OCI-LY1 (cell line): ENCODE measurements around the gene CBARP.
A peak's percentile ranks its signal among the peaks of the same experiment; 100 is the strongest.

Experiments
- H2AFZ ChIP-seq: fragments of 200-600 bp; sonication (generic), shearing (Covaris generic); 2 replicates; pipeline ENCODE4 v1.6.0; 2014; ENCODE audit warnings: antibody characterized with exemption, mild to moderate bottlenecking, low read length
- H3F3A ChIP-seq: fragments of 200-600 bp; sonication (generic), shearing (Covaris generic); 2 replicates; pipeline ENCODE4 v1.6.0; 2014; ENCODE audit warnings: mild to moderate bottlenecking, antibody characterized with exemption, low read length, moderate library complexity; ENCODE audit not compliant: insufficient read depth
- H3K27ac ChIP-seq: fragments of 200-600 bp; sonication (generic); 2 replicates; pipeline ENCODE4 v1.5.1; 2014; ENCODE audit warnings: low read length, mixed run types, mild to moderate bottlenecking, low read depth; ENCODE audit not compliant: poor library complexity, severe bottlenecking
- H3K27me3 ChIP-seq: fragments of 200-600 bp; sonication (generic); 2 replicates; pipeline ENCODE4 v1.6.0; 2014; ENCODE audit warnings: antibody characterized with exemption, mild to moderate bottlenecking, low read length, moderate library complexity; ENCODE audit not compliant: insufficient read depth
- H3K36me3 ChIP-seq: fragments of 200-600 bp; sonication (generic); 2 replicates; pipeline ENCODE4 v1.6.1; 2014; ENCODE audit warnings: mild to moderate bottlenecking, antibody characterized with exemption, low read length, moderate library complexity, mixed read lengths; ENCODE audit not compliant: insufficient read depth
- H3K4me1 ChIP-seq: fragments of 200-600 bp; sonication (generic); 2 replicates; pipeline ENCODE4 v1.5.1; 2014; ENCODE audit warnings: mild to moderate bottlenecking, low read length, moderate library complexity; ENCODE audit not compliant: insufficient read depth, severe bottlenecking
- H3K4me2 ChIP-seq: fragments of 200-600 bp; sonication (generic), shearing (Covaris generic); 2 replicates; pipeline ENCODE4 v1.6.1; 2014; ENCODE audit warnings: low read length
- H3K4me3 ChIP-seq: fragments of 200-600 bp; sonication (generic); 2 replicates; pipeline ENCODE4 v1.5.1; 2014; ENCODE audit warnings: low read length, low read depth, mild to moderate bottlenecking, mixed read lengths; ENCODE audit not compliant: poor library complexity, severe bottlenecking
- H3K79me2 ChIP-seq: fragments of 200-600 bp; shearing (Covaris generic); 2 replicates; pipeline ENCODE4 v1.6.1; 2016; ENCODE audit warnings: mixed run types, low read length, mixed read lengths; ENCODE audit not compliant: insufficient read depth
- H3K9ac ChIP-seq: fragments of 200-600 bp; sonication (generic), shearing (Covaris generic); 2 replicates; pipeline ENCODE4 v1.6.1; 2014; ENCODE audit warnings: mild to moderate bottlenecking, low read length, mixed read lengths
- H3K9me2 ChIP-seq: fragments of 200-600 bp; sonication (generic), shearing (Covaris generic); 2 replicates; pipeline ENCODE4 v1.6.1; 2014; ENCODE audit warnings: low read depth, mild to moderate bottlenecking, low read length, mixed read lengths
- H3K9me3 ChIP-seq: fragments of 200-600 bp; shearing (Covaris generic); 2 replicates; pipeline ENCODE4 v1.6.1; 2014; ENCODE audit warnings: low read length, mixed read lengths
- H4K20me1 ChIP-seq: fragments of 200-600 bp; sonication (generic), shearing (Covaris generic); 2 replicates; pipeline ENCODE4 v1.6.0; 2016; ENCODE audit warnings: mild to moderate bottlenecking, low read length; ENCODE audit not compliant: insufficient read depth
- EZH2 ChIP-seq: fragments of 200-600 bp; sonication (generic), shearing (Covaris generic); IDR thresholded peaks from 2 replicates; pipeline ENCODE4 v1.8.0; 2017; ENCODE audit warnings: borderline replicate concordance, mixed run types, mild to moderate bottlenecking, antibody characterized with exemption, low read length, moderate library complexity, mixed read lengths
- TF ChIP-seq, protein P1 (sequence below): fragments of 200-600 bp; sonication (generic), shearing (Covaris generic); IDR thresholded peaks from 2 replicates; pipeline ENCODE4 v1.5.1; 2017; ENCODE audit warnings: mild to moderate bottlenecking, antibody characterized with exemption, low read length, moderate library complexity, mixed read lengths

Gene CBARP

DNA sequence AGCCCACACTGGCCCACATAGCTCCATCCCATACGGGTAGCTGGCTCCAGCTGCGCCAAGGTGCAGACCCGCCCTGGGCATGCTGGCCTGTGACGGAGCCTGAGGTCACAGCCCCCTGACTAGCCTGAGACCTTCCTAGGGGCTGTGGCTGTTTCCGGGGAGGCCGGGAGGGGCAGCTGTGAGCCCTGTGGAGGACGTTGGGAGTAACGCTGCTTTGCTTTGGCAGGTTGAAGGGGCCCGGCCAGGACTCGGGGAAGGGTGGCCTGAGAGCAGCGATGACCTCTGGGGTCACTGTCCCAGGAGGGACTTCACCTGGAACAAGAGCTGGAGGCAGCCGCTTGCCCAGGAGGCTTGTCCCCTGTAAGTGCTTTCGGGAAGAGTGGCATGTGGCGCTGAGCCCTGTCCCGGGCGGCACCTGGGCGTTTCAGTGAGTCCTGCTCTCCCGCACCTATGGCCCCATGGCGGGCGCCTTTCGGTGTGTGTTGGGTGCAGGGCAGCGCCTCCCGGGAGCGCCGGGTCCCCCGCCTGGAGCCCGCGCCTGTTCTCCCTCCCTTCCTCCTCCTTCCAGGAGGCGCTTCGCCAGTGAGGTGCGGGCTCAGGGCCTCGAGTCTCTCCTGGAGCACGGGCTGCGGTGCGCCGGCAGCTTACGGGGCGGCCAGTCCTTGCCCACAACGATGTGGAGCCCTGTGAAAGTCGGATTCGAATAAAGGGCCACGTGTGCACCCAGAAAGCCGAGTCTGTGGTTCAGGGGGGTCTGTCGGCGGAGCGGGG lies 36.5 kb upstream of the CBARP start:
- H3K4me1 ChIP-seq, result peaks cover 60% of the 10 kb centered on the region
- TF ChIP-seq, protein P1, sequence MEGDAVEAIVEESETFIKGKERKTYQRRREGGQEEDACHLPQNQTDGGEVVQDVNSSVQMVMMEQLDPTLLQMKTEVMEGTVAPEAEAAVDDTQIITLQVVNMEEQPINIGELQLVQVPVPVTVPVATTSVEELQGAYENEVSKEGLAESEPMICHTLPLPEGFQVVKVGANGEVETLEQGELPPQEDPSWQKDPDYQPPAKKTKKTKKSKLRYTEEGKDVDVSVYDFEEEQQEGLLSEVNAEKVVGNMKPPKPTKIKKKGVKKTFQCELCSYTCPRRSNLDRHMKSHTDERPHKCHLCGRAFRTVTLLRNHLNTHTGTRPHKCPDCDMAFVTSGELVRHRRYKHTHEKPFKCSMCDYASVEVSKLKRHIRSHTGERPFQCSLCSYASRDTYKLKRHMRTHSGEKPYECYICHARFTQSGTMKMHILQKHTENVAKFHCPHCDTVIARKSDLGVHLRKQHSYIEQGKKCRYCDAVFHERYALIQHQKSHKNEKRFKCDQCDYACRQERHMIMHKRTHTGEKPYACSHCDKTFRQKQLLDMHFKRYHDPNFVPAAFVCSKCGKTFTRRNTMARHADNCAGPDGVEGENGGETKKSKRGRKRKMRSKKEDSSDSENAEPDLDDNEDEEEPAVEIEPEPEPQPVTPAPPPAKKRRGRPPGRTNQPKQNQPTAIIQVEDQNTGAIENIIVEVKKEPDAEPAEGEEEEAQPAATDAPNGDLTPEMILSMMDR, result no peak
- TF ChIP-seq EZH2, result no peak
- H3K79me2 ChIP-seq, result peaks cover 16% of the 10 kb centered on the region
- peak overlapping the region; percentile 84 for H3K4me3 ChIP-seq
- H3K4me2 ChIP-seq, result peak overlapping the region; percentile 62
- peak overlapping the region; percentile 22 for H3K27ac ChIP-seq
- H3F3A ChIP-seq, result peaks cover 16% of the 10 kb centered on the region
- no peaks in the 10 kb centered on the region for H3K9me2 ChIP-seq
- peaks cover 80% of the 10 kb centered on the region for H3K36me3 ChIP-seq
- H3K9ac ChIP-seq, result peak overlapping the region; percentile 75; the same call in 1 of the 2 replicates
- no peaks in the 10 kb centered on the region for H4K20me1 ChIP-seq
- no peak overlapping the region for H2AFZ ChIP-seq
- H3K9me3 ChIP-seq, result no peaks in the 10 kb centered on the region
- no peaks in the 10 kb centered on the region for H3K27me3 ChIP-seq

DNA sequence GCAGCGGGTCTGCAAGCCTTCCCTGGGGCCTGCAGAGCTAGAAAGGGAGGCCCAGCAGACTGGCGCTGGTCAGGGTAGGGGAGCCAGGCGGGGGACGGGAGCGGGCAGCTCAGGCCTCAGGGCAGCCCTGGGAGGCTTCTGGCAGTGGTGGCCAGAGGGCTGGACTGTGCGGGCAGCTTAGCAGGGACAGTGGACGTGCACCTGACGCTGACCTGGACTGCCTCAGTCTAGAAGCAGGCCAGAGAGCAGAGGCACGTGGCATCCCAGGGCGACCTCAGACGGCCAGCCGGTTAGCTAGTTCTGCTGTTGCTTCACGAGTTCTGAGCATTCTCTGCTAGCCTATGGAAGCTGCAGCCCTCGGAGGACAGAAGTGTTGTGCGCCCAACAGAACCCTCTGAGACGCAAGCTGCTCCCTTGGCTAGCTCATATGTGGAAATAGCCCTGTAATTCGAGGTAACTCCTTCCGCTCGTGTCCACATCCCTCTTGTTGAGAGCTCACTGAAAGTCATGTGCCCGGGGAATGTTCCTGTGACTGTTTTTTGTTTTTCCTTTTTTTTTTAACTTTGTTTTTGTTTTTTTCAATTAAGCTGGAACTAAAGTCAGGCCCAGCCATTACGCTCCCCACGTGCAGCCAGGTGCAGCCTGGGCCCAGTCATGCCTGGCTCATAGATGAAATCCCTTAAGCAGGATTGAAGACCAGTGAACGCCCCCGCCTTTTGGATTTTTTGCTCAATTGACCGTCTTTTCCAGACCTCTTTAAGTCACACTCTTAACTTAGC lies 35.6 kb upstream of the CBARP start:
- Histone ChIP-seq H3K27ac (peak overlapping the region; percentile 22), H3F3A (peaks cover 16% of the 10 kb centered on the region), H3K36me3 (peaks cover 72% of the 10 kb centered on the region)

DNA sequence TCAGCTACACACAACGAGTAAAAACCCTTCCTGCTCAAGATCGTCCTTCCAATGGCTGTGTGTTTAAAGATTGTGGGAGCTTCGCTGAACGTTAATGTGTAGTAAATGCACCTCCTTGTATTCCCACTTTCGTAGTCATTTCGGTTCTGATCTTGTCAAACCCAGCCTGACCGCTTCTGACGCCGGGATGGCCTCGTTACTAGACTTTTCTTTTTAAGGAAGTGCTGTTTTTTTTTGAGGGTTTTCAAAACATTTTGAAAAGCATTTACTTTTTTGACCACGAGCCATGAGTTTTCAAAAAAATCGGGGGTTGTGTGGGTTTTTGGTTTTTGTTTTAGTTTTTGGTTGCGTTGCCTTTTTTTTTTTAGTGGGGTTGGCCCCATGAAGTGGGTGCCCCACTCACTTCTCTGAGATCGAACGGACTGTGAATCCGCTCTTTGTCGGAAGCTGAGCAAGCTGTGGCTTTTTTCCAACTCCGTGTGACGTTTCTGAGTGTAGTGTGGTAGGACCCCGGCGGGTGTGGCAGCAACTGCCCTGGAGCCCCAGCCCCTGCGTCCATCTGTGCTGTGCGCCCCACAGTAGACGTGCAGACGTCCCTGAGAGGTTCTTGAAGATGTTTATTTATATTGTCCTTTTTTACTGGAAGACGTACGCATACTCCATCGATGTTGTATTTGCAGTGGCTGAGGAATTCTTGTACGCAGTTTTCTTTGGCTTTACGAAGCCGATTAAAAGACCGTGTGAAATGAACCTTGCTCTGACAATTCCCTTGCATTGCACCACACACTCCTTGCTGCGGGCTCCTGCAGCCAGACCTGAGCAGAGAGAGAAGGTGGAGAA lies 34.8 kb upstream of the CBARP start:
- peaks cover 16% of the 10 kb centered on the region for H3F3A ChIP-seq

More for the DNA sequence above, 35.6 kb upstream of the CBARP start:
- TF ChIP-seq, protein P1, result no peak
- no peak for TF ChIP-seq EZH2
- Histone ChIP-seq H3K9ac (no peak overlapping the region), H3K27me3 (no peaks in the 10 kb centered on the region), H3K79me2 (peaks cover 16% of the 10 kb centered on the region), H3K4me1 (peaks cover 65% of the 10 kb centered on the region), H3K9me3 (no peaks in the 10 kb centered on the region), H3K4me2 (no peak overlapping the region), H3K9me2 (no peaks in the 10 kb centered on the region), H4K20me1 (no peaks in the 10 kb centered on the region), H2AFZ (no peak overlapping the region), H3K4me3 (no peak overlapping the region)

More for the DNA sequence above, 34.8 kb upstream of the CBARP start:
- no peak for TF ChIP-seq EZH2
- TF ChIP-seq, protein P1, result no peak
- Histone ChIP-seq H3K9me3 (no peaks in the 10 kb centered on the region), H3K27ac (peak overlapping the region; percentile 22), H3K9me2 (no peaks in the 10 kb centered on the region), H3K27me3 (no peaks in the 10 kb centered on the region), H2AFZ (no peak overlapping the region), H3K4me1 (peaks cover 73% of the 10 kb centered on the region), H3K4me2 (peak overlapping the region; percentile 99; the same call in 1 of the 2 replicates), H3K9ac (no peak overlapping the region), H3K79me2 (peaks cover 16% of the 10 kb centered on the region), H3K36me3 (peaks cover 66% of the 10 kb centered on the region), H4K20me1 (no peaks in the 10 kb centered on the region), H3K4me3 (no peak overlapping the region)
